DMS53 (cell line): ENCODE data around the gene C19orf44.
"Not testable (repeated sequence)": the region's sequence is repeated elsewhere in the genome, so short reads cannot be mapped to it uniquely, and the experiment has no call there.

Experiments used
- DNase-seq: peaks from one replicate; lab custom pipeline; 2025; lab: John Stamatoyannopoulos, UW

The C19orf44 gene

DNA sequence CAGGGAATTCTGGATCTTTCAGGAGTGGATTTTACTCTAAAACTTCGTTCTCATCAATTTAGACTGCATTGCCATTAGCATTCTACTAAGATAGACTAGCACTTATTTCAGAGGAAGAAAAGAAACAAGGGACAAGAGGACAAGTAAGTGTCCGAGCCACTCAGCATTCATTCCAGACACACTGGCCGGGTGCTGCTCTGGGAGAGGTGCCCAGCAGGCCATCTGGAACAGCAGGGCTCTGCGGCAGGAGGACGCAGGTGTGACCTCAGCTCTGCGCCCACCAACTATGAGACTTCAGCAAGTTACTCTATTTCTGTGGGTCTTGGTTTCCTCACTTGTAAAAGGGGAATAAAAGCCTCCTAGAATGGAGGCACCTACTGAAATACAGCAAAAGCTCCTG lies 28.6 kb upstream of the C19orf44 start:
- no peak for DNase-seq

DNA sequence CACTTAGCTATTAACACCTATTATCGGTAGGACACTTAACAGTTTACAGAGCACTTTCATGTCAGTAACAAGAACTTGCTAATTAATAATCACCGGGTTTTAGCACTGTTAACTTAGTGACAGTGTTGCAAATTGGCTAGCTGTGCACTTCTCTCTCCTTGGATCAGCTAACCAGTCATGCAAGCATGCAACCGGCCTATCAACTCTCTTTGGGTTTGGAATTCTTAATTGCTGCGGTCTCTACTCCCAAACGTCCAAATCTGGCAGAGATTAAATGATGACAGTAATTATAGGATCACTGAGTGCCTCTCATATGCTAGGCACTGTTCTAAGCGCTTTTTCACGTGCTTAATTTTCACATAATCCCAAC lies 25.7 kb upstream of the C19orf44 start:
- DNase-seq, result no peak

DNA sequence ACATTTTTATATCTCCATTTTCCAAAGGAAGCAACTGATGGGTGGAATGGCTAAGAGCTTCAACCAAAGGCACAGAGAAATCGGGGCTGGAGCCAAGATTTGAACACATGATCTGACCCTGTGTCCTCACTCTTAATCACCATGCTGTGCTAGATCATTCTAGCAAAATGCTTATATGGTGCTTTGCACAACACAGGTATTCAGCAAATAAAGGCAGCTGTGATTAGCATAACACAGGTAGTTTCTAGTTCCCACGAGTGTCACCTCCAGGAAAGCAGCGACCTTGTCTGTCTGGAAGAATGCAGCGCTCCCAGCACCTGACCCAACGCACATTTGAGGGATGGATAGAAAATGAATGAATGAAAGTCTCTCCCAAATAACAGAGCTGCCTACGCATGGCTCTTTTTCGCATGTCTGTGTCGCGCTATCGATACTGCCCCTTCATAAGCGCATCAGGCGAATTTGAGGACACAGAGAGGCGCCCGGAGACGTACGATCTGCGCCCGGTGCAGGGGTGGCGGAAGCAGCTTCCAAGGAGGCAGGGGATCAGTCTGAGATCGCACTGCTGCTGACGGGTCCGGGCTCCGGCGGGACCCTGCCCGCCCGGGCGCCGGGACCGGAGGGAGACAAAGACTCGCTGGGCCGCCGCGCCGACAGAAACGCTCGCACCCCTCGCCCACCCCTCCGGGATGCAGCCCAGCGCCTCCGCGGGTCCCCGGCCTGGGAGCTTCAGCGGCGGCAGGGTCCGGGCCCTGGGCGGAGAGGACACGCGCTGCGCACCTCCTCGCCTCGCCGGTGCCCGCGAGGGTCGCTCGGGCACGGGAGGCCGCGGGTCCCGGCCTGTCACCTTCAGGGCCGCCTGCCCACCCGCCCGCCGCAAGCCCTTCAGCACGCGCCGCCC lies 25.0 kb upstream of the C19orf44 start:
- DNase-seq, result peak; percentile 39

DNA sequence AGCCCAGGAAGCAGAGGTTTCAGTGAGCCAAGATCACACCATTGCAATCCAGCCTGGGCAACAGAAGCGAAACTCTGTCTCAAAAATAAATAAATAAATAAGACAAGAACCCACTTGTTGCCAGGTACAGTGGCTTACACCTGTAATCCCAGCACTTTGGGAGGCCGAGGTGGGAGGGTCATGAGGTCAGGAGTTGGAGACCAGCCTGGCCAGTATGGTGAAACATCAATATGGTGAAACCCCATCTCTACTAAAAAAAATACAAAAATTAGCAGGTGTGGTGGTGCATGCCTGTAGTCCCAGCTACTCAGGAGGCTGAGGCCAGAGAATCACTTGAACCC lies 23.7 kb upstream of the C19orf44 start:
- DNase-seq, result not testable (repeated sequence)

DNA sequence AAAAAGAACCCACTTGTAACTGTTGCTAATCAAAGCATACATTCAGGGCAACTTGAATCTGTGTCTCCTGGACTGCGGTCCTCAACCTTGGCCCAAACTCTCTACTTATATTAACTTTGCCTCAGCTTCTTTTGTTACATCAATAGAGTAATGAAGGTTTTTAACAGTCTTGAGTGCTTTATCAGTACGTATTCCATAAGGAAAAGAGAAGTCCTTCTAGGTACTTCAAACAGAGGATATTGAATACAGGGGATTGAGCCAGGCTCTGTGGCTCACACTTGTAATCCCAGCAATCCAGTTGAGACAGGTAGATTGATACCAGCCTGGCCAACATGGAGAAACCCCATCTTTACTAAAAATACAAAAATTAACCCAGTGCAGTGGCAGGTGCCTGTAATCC lies 23.2 kb upstream of the C19orf44 start:
- no peak for DNase-seq

DNA sequence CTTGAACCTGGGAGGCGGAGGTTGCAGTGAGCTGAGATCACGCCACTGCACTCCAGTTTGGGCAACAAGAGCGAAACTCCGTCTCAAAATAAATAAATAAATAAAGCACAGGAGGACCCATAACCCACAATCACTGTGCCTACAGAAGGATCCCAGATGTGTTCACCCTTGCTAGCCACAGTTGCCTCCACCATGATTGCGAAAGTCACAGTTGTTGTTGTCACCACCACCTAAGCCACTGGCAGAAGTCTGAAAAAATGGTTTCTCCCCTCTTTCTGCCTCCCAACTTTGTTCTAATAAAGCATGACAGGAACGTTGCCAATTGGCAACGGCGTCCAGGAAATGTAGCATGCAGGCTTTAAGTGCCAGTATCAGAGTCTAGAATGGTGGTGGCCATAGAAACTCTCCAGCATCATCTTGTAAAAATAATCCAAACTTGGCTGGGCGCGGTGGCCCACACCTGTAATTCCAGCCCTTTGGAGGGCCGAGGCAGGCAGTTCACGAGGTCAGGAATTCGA lies 22.3 kb upstream of the C19orf44 start:
- DNase-seq, result no peak

DNA sequence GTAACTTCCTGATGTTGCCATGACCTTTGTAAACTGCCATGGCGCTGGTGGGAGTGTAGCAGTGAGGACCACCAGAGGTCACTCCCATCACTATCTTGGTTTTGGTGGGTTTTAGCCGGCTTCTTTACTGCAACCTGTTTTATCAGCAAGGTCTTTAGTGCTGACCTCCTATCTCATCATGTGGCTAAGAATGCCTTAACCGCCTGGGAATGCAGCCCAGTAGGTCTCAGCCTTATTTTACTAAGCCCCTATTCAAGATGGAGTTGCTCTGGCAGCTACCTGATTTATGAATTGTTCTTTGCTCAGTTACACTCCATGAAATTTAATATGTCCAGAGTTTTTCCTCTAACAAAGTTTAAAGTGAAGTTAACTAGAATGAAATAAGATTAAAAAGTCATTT lies 19.8 kb upstream of the C19orf44 start:
- DNase-seq, result no peak

DNA sequence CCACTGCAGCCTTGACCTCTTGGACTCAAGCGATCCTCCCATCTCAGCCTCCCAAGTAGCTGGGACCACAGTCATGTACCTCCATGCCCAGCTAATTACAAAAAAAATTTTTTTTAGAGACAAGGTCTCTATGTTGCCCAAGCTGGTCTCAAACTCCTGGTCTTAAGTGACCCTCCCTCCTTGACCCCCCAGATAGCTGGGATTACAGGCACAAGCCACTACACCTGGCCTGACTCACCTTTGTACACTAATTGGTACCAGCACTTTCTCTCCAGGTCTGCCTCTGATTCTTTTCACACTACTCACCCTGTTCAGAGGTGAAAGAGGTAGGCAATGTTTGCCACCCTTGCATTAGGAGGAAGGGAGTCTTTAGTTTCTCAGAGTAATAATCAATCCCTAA lies 18.9 kb upstream of the C19orf44 start:
- DNase-seq, result no peak

DNA sequence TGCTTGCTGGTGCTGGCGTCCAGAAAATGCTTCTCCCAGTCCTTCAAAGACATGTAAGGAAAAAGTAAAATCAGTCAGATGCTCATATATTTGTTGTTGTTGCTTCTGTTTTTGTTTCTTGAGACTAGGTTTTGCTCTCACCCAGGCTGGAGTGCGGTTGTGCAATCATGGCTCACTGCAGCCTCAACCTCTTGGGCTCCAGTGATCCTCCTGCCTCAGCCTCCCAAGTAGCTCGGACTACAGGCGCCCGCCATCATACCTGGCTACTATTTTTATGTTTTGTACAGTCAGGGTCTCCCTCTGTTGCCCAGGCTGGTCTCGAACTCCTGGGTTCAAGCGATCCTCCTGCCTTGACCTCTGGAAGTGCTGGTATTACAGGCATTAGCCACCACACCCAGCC lies 13.4 kb upstream of the C19orf44 start:
- no peak for DNase-seq

DNA sequence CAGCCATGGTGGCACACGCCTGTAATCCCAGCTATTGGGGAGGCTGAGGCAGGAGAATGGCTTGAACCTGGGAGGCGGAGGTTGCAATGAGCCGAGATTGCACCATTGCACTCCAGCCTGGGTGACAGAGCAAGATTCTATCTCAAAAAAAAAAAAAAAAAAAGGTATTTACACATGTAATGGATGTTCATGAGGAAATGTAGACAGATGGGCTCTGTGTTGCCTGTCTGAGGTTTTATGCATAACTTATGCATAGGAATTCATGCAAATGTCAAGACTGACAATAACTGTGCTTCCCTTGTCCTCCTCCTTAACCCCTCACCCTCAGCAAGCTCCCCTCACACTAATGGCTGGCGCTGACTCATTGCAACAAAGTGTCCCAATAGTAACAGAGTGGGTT lies 9.7 kb upstream of the C19orf44 start:
- not testable (repeated sequence) for DNase-seq

DNA sequence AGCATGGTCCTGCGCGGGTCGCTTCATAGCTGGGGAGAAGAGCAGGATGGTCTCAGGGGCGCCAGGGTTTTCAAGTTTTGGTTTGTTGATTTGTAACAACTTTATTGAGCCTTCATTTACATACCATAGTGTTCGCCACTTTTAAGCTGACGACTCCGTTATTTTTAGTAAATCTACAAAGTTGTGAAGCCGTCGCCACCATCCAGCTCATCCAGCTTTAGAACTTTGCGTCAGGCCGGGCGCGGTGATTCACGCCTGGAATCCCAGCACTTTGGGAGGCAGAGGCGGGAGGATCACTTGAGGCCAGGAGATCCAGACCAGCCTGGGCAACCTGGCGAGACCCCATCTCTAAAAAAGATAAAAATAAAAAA lies 404 bp downstream of the C19orf44 start:
- peak; percentile 49 for DNase-seq

DNA sequence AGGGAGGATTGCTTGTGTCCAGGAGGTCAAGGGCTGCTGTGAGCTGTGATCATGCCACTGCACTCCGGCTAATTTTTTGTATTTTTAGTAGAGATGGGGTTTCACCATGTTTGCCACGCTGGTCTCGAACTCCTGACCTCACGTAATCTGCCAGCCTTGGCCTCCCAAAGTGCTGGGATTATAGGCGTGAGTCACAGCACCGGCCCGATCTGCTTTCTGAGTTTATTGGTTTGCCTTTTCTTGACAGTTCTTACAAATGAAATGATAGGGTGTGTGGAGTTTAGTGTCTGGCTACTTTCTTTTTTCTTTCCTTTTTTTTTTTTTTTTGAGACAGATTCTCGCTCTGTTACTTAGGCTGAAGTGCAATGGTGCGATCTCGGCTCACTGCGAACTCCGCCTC lies 848 bp downstream of the C19orf44 start:
- no peak for DNase-seq

DNA sequence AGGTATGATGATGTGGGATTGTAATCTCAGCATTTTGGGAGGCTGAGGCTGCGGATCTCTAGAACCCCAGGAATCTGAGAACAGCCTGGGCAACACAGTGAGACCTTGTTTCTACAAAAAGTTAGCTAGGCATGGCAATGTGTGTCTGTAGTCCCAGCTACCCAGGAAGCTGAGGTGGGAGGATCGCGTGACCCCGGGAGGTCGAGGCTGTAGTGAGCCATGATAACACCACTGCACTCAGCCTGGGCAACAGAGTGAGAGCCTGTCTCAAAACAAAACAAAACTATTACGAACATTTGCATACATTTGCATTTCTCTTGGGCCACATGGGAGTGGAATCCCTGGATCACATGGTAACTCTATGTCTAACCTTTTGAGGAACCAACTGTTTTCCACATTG lies 1.6 kb downstream of the C19orf44 start:
- no peak for DNase-seq

DNA sequence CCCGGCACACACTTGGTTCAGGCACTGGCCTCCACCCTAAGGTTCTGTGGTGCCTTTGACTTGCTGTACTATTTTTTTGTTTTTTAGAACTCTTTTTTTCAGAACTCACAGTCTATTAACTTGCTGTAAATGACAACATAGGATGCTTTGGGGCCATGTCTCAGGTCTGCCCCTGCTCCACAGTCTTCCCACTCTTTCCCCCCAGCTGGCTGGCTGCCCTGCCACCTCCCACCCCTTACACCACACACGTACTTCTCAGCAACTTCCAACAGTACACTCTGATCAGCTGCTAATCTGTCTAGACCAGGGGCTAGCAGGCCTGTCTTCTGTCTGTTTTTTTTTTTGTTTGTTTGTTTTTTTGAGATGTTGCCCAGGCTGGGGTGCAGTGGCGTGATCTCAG lies 8.1 kb downstream of the C19orf44 start:
- DNase-seq, result no peak

DNA sequence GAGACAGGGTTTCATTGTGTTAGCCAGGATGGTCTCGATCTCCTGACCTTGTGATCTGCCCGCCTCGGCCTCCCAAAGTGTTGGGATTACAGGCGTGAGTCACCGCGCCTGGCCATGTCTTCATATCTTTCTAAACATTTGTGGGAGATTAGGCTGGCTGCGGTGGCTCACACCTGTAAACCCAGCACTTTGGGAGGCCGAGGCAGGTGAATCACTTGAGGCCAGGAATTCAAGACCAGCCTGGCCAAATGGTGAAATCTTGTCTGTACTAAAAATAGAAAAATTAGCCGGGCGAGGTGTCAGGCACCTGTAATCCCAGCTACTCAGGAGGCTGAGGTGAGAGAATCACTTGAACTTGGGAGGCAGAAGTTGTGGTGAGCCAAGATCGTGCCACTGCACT lies 10.0 kb downstream of the C19orf44 start:
- DNase-seq, result not testable (repeated sequence)

DNA sequence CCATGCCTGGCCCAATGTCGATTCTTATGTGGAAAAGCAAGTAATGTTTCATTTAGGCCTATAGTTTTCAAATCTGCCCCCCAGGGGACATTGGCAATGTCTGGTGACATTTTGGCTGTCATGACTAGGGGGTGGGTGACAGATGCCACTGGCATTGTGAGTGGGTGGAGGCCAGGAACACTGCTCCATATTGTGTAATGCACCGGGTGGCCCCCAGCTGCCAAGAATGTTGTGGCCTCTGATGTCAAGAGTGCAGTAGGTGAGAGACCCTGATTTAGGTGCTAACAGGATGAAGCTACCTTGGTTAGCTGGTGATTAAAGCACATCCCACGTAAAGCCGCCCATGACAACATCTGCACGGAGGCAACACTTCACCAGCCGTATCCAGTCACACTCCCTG lies 10.8 kb downstream of the C19orf44 start:
- DNase-seq, result no peak

DNA sequence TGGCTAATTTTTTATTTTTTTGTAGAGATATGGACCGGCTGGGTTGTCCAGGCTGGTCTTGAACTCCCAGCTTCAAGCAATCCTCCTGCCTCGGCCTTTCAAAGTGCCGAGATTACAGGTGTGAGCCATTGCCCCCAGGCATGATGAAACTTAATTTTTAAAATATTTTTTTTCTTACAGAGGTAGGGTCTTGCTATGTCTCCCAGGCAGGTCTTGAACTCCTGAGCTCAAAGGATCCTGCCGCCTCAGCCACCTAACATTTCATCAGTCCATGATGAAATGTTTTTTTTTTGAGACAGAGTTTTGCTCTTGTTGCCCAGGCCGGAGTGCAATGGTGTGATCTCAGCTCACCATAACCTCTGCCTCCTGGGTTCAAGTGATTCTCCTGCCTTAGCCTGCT lies 12.4 kb downstream of the C19orf44 start:
- no peak for DNase-seq

DNA sequence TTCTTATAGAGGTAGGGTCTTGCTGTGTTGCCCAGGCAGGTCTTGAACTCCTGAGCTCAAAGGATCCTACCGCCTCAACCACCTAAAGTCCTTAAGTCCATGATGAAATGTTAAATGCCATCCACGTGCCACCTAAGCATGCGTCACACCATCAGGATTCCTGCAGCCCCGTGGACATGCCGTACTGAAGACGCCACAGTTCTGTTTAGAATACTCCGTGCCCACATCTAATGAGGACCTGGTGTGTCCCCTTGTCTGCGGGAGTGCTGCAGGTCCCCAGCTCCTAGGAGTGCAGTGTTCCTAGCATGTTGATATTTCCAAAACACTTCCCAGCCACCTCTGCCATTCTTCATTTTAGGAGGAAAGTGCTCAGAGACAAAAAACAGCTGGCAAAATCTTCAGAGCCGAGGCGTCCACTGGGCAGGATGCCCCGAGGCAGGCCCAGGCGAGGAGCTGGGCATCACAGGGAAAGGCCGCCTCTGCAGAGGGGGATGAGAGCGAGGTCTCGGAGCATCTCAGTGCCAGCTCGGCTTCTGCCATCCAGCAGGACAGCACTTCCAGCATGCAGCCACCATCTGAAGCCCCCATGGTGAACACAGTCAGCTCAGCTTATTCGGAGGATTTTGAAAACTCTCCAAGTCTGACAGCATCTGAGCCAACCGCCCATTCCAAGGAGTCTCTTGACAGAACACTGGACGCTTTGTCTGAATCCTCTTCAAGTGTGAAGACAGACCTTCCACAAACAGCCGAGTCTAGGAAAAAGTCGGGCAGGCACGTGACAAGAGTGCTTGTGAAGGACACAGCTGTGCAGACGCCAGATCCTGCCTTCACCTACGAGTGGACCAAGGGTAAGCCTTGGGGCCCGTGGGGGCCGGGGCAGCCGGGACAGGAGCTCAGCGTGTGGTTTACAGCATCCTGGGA lies 13.2 kb downstream of the C19orf44 start:
- DNase-seq, result no peak

DNA sequence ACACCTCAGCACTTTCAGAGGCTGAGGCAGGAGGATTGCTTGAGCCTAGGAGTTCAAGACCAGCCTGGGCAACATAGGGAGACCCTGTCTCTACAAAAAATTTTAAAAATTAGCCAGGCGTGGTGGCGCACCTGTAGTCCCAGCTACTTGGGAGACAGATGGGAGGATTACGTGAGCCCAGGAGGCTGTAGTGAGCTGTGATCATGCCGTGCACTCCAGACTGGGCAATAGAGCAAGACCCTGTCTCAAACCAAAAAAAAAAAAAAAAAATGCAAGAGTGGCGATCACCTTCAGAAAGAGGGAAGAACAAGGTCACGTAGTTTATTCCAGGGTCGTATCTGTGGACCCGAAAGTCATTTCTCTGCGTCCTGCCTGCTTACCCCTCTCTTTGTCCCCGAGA lies 16.4 kb downstream of the C19orf44 start:
- DNase-seq, result not testable (repeated sequence)

DNA sequence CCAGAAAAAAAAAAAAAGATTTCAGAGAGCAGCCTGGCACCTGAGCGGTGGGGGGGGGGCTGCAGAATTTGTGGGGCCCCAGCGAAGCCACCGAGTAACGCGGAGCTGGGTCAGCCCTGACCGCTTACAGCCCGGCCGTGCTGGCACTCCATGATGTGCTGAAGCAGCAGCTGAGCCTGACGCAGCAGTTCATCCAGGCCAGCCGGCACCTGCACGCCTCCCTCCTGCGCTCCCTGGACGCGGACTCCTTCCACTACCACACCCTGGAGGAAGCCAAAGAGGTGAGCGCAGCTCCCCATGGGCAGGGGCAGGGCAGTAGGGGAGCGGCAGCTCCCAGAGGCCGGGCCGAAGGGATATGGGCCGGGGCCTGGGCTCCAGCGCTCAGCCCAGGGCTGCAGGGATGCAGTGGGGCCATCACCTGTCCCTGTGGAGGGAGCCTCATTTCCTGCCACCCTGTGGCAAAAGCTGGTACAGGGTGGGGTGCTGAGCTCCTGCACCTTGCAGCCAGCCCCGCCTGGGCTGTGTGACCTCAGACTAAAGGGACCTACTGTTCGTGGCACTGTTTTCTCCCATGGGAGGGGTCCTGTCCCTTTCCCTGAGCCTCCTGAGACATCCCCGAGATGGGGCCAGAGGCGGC lies 18.3 kb downstream of the C19orf44 start:
- DNase-seq, result no peak

DNA sequence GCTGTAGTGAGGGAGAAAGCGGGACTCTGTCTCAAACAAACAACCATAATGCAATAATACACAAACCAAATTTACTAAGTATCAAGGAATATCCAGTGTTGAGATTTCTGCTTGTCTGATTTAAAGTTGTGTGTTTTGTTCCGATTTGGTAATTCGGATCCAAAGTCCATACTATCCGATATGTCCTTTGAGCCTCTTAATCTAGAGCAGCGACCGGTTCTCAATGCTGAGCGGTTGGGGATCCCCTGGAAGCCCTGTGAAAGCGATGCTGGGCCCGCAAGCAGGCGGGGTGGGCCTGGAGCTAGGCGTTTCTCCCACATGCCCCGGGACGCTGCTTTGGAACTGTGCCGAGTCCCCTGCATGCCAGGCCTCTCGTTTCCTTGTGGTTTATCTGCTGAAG lies 20.2 kb downstream of the C19orf44 start:
- DNase-seq, result no peak

DNA sequence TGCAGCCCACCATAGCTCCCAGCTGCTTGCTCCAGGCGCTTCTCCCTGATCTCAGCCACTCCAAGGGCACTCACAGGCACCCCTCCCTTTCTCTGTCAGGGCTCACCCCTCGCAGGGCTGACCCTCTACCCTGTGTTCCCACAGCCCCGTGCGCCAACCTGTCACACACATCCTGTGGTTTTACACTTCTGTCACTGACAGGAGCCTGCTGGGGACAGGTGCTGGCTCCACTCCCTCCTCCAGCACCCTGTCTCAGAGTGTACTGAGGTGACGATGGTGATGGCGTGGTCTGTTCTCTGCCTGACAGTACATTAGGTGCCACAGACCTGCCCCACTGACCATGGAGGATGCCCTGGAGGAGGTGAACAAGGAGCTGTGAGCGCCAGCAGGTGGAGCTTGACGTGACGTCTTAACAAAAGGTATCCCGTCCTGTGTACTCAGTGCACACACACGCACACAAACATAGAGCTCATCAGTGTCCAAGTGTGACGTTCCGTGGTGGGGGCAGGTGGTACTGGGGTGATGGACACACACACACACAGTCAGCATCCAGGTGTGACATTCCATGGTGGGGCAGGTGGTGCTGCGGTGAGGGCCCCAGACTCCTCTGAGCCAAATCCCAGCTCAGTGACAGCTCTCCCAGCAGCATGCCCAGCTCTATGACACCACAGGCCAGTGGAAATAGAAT lies 20.9 kb downstream of the C19orf44 start:
- peak; percentile 74 for DNase-seq
